ENCODE data around the gene HAUS2. TPM values are rescaled to one million over a fixed set of nuclear protein-coding genes. Genes with fewer than 3 reads are reported as not detected.

HAUS2 gene
- total and polyA plus RNA-seq, 9 donors = 11.1 to 22.9 (median 17.8) TPM

DNA sequence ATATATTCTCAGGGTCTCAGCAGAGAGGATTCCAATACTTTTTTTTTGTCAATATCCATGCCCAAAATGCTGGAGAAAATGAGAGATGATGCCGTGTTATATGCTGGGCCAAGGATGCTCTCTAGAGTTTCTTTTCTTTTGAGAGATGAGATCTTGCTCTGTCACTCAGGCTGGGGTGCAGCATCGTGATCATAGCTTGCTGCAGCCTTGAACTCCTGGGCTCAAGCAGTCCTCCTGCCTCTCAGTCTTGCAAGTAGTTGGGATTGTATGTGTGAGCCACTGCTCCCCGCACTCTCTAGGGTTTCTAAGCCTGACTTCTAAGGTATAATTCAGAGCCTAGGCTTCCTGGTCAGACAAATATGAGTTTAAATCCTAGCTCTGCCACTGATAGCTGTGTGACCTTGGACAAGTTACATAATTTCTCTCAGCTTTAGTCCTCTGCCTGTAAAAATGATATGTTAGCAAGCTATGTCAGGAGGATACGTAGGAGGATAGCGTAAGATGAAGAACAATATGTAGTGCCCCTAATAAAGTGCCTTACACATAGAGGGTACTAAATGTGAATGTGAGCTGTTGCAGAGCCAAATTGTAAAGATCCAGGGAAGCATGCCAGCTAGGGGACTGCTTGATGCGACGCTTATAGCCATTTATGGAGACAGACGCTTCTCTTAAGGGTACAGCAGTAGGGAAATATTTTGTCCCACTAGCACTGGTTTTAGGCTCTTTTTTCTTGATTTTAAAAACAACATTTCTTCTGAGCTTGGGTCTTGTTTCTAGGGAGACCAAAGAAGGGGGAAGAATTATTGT lies 34.1 kb downstream of the HAUS2 start:
- WGBS, 3 donors = 11 to 21% (median 15%) methylated on average over 8 of the region's 8 CpGs
- H3K36me3 ChIP-seq = no peaks in the 10 kb centered on the region
- H3K4me3 ChIP-seq = no peak overlapping the region
- intact Hi-C loops (cut with DNase I) = loop anchor here in 1 of 4 donors (10.0 kb wide), 1 partner anchor 52 kb away; no protein-coding TSS in a partner anchor
- peaks cover 19% of the 10 kb centered on the region for H3K4me1 ChIP-seq (ENCODE audit: insufficient read depth)
- TF ChIP-seq EP300 (IDR thresholded peaks at IDR 0.05) (no peak), POLR2A (IDR thresholded peaks at IDR 0.05) (no peak)
- TF ChIP-seq, protein P1, sequence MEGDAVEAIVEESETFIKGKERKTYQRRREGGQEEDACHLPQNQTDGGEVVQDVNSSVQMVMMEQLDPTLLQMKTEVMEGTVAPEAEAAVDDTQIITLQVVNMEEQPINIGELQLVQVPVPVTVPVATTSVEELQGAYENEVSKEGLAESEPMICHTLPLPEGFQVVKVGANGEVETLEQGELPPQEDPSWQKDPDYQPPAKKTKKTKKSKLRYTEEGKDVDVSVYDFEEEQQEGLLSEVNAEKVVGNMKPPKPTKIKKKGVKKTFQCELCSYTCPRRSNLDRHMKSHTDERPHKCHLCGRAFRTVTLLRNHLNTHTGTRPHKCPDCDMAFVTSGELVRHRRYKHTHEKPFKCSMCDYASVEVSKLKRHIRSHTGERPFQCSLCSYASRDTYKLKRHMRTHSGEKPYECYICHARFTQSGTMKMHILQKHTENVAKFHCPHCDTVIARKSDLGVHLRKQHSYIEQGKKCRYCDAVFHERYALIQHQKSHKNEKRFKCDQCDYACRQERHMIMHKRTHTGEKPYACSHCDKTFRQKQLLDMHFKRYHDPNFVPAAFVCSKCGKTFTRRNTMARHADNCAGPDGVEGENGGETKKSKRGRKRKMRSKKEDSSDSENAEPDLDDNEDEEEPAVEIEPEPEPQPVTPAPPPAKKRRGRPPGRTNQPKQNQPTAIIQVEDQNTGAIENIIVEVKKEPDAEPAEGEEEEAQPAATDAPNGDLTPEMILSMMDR (IDR thresholded peaks at IDR 0.05) = no peak
- no peaks in the 10 kb centered on the region for H3K9me3 ChIP-seq
- peak overlapping the region in 1 of 2 donors; percentile 59 for H3K27ac ChIP-seq
- H3K27me3 ChIP-seq = no peaks in the 10 kb centered on the region
- DNase-seq = no peak

DNA sequence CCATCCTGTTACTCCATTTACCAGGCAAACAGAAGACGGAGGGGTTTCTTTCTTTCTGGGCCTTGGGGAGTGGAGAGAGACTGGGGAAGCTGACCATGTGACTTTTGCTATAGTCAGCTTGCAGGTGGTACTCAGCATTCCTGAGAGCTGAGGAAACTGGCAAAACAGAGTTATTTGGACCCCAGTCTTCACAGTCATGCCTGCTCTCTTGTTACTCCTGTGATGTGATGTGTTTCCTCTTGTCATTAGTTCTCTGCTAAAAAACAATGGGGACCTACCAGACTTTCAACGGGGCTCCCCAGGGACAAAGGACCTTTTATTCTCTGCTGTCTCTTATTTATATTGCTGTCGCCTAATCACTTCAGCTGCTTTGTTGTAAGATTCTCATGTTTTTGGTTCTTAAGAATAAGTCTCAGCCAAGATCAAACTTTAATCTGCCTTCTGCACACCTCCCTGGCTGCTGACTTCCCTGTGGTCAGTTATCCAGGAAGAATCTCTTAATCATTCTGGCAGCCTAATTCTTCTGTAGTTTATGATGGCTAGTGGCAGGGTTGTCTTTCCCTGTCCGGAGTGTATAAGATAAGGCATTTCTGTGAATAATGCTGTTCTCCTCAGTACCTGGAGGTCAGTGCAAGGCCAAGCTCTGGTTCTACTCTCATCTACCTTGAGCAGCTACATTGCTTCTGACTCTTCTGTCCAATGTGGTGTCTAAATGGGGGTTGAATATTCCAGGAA lies 35.6 kb downstream of the HAUS2 start:
- TF ChIP-seq, protein P1 (IDR thresholded peaks at IDR 0.05) = no peak
- no peak for TF ChIP-seq POLR2A (IDR thresholded peaks at IDR 0.05)
- TF ChIP-seq EP300 (IDR thresholded peaks at IDR 0.05) = no peak
- Histone ChIP-seq H3K9me3 (no peaks in the 10 kb centered on the region), H3K27me3 (no peaks in the 10 kb centered on the region), H3K4me3 (no peak overlapping the region), H3K27ac (no peak overlapping the region), H3K4me1 (ENCODE audit: insufficient read depth) (peaks cover 16% of the 10 kb centered on the region), H3K36me3 (no peaks in the 10 kb centered on the region)
- DNase-seq = no peak
- 58 to 64% (median 62%) methylated on average over 4 of the region's 4 CpGs for WGBS, 3 donors
- intact Hi-C loops (cut with DNase I) = loop anchor here in 1 of 4 donors (10.0 kb wide), 1 partner anchor 51 kb away; no protein-coding TSS in a partner anchor

DNA sequence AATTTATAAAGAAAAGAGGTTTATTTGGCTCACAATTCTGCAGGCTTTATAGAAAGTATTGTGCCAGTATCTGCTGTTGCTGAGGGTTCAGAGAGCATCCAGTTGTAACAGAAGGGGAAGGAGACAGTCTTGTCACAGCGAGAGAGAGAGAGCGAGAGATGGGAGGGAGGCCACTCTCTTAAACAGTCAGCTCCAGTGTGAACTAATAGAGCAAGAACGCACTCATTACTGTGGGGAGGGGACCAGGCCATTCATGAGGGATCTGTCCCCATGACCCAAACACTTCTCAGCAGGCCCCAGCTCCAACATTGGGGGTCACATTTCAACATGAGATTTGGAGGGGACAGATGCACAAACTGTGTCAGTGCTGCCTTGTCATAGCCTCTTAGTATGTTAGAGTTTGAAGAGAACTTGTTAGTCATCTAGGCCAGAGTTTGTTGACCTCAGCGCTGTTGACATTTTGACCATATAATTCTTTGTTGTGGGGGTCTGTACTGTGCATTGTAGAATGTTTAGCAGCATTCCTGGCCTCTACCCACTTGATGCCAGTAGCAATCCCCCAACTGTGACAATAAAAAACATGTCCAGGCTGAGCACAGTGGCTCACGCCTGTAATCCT lies 42.1 kb downstream of the HAUS2 start:
- peaks cover 7% of the 10 kb centered on the region for H3K4me1 ChIP-seq (ENCODE audit: insufficient read depth)
- H3K27me3 ChIP-seq = no peaks in the 10 kb centered on the region
- WGBS, 3 donors = 94 to 98% (median 95%) methylated on average over 5 of the region's 5 CpGs
- no peak overlapping the region for H3K27ac ChIP-seq
- TF ChIP-seq, protein P1 (IDR thresholded peaks at IDR 0.05) = no peak
- no peak for TF ChIP-seq POLR2A (IDR thresholded peaks at IDR 0.05)
- H3K9me3 ChIP-seq = no peaks in the 10 kb centered on the region
- H3K36me3 ChIP-seq = no peaks in the 10 kb centered on the region
- H3K4me3 ChIP-seq = no peak overlapping the region
- intact Hi-C loops (cut with DNase I) = no loop called here
- no peak for DNase-seq

DNA sequence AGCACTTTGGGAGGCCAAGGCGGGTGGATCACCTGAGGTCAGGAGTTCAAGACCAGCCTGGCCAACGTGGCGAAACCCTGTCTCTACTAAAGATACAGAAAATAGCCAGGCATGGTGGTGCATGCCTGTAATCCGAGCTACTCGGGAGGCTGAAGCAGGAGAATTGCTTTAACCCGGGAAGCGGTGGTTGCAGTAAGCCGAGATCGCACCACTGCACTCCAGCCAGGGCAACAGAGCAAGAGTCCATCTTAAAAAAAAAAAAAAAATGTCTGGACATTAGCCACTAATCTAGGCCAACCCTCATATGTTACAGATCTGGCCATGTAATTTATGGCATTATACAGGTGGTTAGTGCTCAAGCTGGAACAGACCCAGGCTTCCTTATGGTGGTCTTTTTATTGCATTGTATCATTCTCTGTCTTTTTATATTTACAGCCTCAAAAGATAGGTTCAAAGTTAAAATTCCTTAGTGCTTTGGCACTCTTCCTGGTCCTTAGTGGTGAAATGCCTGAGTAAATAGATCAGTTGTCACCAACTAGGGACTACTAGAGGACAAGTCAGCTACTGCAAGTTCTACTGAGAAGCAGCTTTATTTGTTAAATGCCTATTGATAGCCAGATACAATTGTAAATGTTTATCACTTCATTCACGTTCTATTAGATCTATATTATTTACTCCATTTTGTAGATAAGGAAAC lies 42.7 kb downstream of the HAUS2 start:
- H3K4me1 ChIP-seq (ENCODE audit: insufficient read depth) = peaks cover 9% of the 10 kb centered on the region
- WGBS, 3 donors = 86 to 88% (median 87%) methylated on average over 10 of the region's 10 CpGs

More for the DNA sequence above, 42.7 kb downstream of the HAUS2 start:
- no peak for DNase-seq
- Histone ChIP-seq H3K4me3 (no peak overlapping the region), H3K36me3 (no peaks in the 10 kb centered on the region), H3K27ac (no peak overlapping the region), H3K9me3 (no peaks in the 10 kb centered on the region), H3K27me3 (no peaks in the 10 kb centered on the region)
- intact Hi-C loops (cut with DNase I) = no loop called here
- TF ChIP-seq, protein P1 (IDR thresholded peaks at IDR 0.05) = peak in 1 of 3 donors; percentile 17
- TF ChIP-seq EP300 (IDR thresholded peaks at IDR 0.05) = no peak
